GM18861 (cell line): Measurements from ENCODE around the gene TTC23.

ENCODE experiments used
- ATAC-seq: cut with Tn5 transposase; IDR thresholded peaks from one replicate; pipeline ENCODE4 v1.9.1; 2021; ENCODE audit not compliant: unreplicated experiment

The TTC23 gene

GRCh38 chr15:99165956-99166689 is 83.3 kb downstream of the TTC23 start:
- ATAC-seq, result no peak

GRCh38 chr15:99165020-99165790 is 84.2 kb downstream of the TTC23 start:
- no peak for ATAC-seq

DNA sequence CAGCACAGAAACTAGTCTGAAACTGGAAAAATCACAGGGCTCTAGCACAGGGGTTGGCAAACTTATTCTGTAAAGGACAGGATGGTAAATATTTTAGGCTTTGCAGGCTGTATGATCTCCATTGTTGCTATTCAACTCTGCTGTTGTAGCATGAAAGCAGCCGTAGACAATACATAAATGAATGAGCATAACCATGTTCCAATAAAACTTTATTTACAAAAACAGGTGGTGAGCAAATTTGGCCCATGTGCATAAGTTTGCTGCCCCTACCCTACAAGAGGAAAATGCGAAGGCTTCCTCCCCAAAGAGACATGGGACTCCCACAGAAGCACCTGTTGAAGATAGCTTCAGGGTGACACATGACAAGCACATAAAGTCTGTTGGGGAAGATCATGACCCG is 85.3 kb downstream of the TTC23 start:
- ATAC-seq, result no peak

- no peak for ATAC-seq
Measured at GRCh38 chr15:99163271-99164062, 85.9 kb downstream of the TTC23 start.

DNA sequence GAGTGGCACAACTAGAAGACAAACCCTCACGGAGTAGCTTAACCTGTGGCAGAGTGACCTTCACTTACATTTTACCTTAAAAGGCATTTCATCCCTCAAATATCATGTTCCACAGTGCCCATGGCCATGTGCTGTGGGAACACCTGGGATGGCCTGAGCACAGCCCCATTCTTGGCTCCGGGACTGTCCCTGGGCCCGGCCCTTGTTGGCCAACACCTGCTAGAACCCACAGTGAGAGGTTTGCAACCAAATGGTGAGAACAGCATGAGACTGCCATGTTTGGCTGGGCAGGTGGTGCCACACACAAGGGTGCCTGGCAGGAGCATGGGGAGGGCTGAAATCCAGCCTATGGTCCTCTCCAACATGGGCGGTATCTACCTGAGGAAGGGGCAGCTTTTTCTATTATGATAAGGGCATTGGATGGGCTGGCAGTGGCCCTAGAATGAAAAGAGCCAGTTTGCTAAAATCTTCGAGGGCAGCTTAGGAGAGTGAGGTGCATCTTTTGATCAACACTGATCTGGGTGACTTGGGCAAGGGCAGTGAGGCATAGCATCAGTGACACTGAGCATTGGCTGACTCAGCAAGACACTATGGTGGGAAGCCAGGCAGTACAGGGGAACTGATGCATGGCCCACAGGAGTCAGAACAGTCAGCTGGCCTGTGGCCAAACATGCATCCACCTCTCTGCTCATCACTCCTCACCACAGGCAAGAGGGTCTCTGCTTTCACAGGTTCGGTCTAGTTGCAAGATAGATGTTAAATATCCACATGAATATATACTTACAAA is 90.6 kb downstream of the TTC23 start:
- no peak for ATAC-seq

DNA sequence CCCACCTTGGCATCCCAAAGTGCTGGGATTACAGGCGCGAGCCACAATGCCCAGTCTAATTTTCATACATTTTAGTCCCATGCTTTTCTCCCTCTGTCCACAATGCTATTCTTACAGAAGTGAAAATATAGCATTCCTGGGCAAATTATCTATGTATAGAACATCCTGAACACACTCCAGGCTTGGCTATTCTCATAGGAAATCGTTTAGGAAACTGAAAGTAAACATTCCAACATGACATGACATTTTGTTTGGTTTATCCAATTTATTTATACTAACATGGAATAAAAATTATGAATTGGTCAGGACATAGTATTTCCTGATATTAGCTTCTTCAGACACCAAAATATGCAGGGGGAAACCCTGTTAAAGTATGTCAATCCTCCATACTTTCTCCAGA is 91.9 kb downstream of the TTC23 start:
- no peak for ATAC-seq

GRCh38 chr15:99155961-99156443 is 93.4 kb downstream of the TTC23 start:
- ATAC-seq, result no peak

DNA sequence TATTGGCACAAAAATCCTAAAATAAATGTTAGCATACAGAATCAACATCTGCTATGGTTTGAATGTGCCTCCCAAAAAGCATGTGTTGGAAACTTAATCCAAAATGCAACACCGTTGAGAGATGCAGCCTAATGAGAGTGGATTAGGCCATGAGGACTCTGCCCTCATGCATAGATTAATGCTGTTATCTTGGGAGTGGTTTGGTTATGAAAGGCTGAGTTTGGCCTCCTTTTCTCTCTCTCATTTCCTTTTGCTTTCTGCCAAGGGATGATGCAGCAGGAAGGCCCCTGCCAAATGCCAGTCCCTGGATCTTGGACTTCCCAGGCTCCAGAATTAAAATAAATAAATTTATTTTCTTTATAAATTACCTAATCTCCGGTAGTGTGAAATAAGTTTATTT is 95.1 kb downstream of the TTC23 start:
- ATAC-seq, result no peak

GRCh38 chr15:99153026-99153535 is 96.3 kb downstream of the TTC23 start:
- no peak for ATAC-seq

GRCh38 chr15:99151156-99151555 is 98.2 kb downstream of the TTC23 start:
- ATAC-seq, result no peak

GRCh38 chr15:99149366-99149765 is 100.0 kb downstream of the TTC23 start:
- no peak for ATAC-seq

- no peak for ATAC-seq
Measured at GRCh38 chr15:99148851-99149276, 100.5 kb downstream of the TTC23 start.

- ATAC-seq, result no peak
Measured at GRCh38 chr15:99146661-99147060, 102.7 kb downstream of the TTC23 start.

DNA sequence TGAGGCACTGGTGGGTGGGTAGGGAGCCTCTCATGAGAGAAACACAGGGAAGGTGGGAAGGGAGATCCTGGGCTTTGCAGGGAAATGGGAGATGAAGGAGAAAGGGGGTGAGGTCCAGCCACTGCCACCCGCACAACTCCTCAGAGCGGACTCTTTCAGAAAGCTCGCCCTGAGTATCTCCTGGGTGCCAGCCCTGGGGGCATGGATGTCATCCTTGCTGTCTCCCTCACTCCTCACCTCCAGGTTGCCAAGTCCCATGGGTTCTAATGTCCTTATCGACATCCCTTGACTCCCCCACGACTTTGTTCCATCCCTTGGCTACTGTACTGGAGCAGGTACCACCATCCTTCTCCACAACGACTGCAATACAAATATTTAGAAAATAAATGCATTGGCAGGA is 103.6 kb downstream of the TTC23 start:
- no peak for ATAC-seq

DNA sequence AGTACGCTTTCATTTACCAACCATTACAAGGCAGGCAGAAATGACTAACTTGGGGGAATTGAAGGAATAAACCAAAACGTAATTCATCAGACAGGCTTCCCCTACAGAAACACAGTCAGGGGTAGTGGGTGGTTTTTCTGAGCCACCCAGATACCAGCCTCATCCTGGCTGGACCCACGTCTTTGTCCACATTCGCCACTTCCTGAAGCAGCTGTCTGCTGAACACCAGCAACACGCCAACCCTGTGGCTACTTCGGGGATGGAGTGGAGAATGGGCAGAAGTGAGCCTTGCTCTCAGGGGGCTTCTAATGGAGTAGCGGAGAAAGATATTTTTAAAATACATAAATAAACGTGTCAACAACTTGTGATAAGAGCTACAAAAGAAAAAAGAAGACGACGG is 104.4 kb downstream of the TTC23 start:
- no peak for ATAC-seq

GRCh38 chr15:99143655-99144610 is 105.4 kb downstream of the TTC23 start:
- no peak for ATAC-seq

GRCh38 chr15:99143242-99143641 is 106.1 kb downstream of the TTC23 start:
- no peak for ATAC-seq

DNA sequence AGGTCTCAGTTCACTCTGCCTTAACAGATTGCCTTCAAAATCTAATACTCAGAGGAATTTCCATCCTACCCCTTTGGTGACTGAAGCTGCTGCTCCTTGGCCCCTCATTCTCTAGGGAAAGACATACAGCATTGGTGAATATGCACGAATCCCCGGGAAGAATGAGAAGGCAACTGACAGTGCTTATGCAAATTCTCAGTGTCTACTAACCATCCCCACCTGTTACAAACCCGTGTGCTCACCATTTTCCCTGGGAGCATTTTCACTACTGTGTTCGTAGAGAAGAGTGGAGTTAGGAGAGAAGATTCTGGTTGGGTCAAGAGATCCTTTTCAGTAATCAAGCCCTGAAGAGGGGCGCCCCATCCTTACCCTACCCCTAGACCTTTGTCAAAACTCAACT is 106.8 kb downstream of the TTC23 start:
- no peak for ATAC-seq

GRCh38 chr15:99141943-99142342 is 107.4 kb downstream of the TTC23 start:
- ATAC-seq, result no peak
